C4-2B (cell line): ENCODE data around the gene ATF3.

ENCODE experiments used
- ZFX ChIP-seq: fragments of 450-650 bp; IDR thresholded peaks from 2 replicates; pipeline ENCODE4 v1.6.1; 2017
- TF ChIP-seq, protein P1 (sequence below): fragments of 450-650 bp; conservative IDR thresholded peaks from 2 replicates; pipeline ENCODE4 v1.5.1; 2017; ENCODE audit warnings: mild to moderate bottlenecking

DNA sequence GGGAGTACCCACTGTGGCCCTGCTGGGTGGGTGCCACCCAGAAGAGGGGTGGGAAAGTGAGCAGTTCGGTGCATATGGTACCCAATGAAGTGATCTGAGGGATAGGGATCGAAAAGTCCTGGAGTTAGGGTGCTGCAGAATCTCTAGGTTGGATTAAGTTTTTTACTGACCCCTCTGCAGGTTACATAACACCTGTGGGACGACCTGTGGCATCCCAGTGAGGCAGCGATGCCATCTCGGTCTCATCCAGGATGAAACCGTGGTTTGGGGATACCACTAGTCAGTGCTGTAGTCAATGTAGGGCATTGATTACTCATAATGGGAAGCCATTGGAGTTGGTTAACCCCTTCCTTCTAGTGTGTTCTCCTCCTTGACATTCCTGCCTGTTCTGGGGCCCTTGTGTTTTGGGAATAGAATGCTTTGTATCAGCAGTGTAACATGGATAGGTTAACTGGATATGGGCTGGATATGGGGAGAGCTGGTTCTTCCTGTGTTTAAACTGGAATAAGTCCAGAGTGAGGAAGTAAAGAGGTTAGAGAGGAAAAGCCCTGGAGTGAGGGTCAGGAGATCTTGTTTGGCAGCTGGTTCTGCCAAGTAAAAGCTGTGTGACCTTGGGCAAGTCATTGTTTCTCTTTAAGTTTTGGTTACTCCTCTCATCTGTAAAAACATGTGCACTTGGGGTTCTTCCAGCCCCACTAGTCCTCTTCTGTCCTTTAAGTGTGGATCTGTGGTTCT is 42.8 kb upstream of the ATF3 start:
- TF ChIP-seq, protein P1, sequence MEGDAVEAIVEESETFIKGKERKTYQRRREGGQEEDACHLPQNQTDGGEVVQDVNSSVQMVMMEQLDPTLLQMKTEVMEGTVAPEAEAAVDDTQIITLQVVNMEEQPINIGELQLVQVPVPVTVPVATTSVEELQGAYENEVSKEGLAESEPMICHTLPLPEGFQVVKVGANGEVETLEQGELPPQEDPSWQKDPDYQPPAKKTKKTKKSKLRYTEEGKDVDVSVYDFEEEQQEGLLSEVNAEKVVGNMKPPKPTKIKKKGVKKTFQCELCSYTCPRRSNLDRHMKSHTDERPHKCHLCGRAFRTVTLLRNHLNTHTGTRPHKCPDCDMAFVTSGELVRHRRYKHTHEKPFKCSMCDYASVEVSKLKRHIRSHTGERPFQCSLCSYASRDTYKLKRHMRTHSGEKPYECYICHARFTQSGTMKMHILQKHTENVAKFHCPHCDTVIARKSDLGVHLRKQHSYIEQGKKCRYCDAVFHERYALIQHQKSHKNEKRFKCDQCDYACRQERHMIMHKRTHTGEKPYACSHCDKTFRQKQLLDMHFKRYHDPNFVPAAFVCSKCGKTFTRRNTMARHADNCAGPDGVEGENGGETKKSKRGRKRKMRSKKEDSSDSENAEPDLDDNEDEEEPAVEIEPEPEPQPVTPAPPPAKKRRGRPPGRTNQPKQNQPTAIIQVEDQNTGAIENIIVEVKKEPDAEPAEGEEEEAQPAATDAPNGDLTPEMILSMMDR: no peak
- no peak for TF ChIP-seq ZFX
